H9 (cell line): Measurements from ENCODE around the gene PRKX. TPM values are rescaled to one million over a fixed set of nuclear protein-coding genes. Genes with fewer than 3 reads are reported as not detected.

ENCODE experiments used
- DNase-seq: peaks from one replicate; pipeline ENCODE4 v3.0.0-alpha.2; 2017
- H2AFZ ChIP-seq: one replicate; pipeline ENCODE4 v1.6.1; 2013; ENCODE audit warnings: mild to moderate bottlenecking, low read length, control low read depth, moderate library complexity
- H2AK5ac ChIP-seq: 2 replicates; pipeline ENCODE4 v1.6.1; 2013; ENCODE audit warnings: low read length, control low read depth, mixed read lengths; ENCODE audit not compliant: insufficient read length
- H2BK120ac ChIP-seq: one replicate; pipeline ENCODE4 v1.6.1; 2013; ENCODE audit warnings: low read depth, mild to moderate bottlenecking, low read length, control low read depth, inconsistent platforms; ENCODE audit not compliant: poor library complexity, severe bottlenecking
- H2BK12ac ChIP-seq: 2 replicates; pipeline ENCODE4 v1.6.1; 2013; ENCODE audit warnings: low read length, control low read depth, mixed read lengths, low read depth; ENCODE audit not compliant: insufficient read length
- H2BK15ac ChIP-seq: 2 replicates; pipeline ENCODE4 v1.6.1; 2013; ENCODE audit warnings: low read depth, low read length, control low read depth
- H2BK20ac ChIP-seq: one replicate; pipeline ENCODE4 v1.6.1; 2013; ENCODE audit warnings: low read depth, mild to moderate bottlenecking, low read length, control low read depth, inconsistent platforms; ENCODE audit not compliant: poor library complexity, severe bottlenecking
- H2BK5ac ChIP-seq: 2 replicates; pipeline ENCODE4 v1.6.1; 2013; ENCODE audit warnings: low read length, control low read depth, mixed read lengths; ENCODE audit not compliant: insufficient read length
- H3K14ac ChIP-seq: 2 replicates; pipeline ENCODE4 v1.6.1; 2013; ENCODE audit warnings: low read length, control low read depth; ENCODE audit not compliant: insufficient read depth
- H3K18ac ChIP-seq: 2 replicates; pipeline ENCODE4 v1.6.1; 2013; ENCODE audit warnings: low read depth, mild to moderate bottlenecking, mixed read lengths, low read length, control low read depth; ENCODE audit not compliant: insufficient read length
- H3K23ac ChIP-seq: 2 replicates; pipeline ENCODE4 v1.6.1; 2013; ENCODE audit warnings: low read length, control low read depth, mixed read lengths, low read depth; ENCODE audit not compliant: insufficient read length
- H3K23me2 ChIP-seq: 2 replicates; pipeline ENCODE4 v1.6.1; 2013; ENCODE audit warnings: low read depth, mild to moderate bottlenecking, mixed read lengths, low read length, control low read depth; ENCODE audit not compliant: insufficient read length, poor library complexity, severe bottlenecking
- H3K27ac ChIP-seq: 2 replicates; pipeline ENCODE4 v1.5.1; 2013; ENCODE audit warnings: low read length, control low read depth, mixed read lengths, low read depth; ENCODE audit not compliant: insufficient read length
- H3K27me3 ChIP-seq: 2 replicates; pipeline ENCODE4 v1.6.1; 2013; ENCODE audit warnings: low read length, control low read depth, inconsistent platforms; ENCODE audit not compliant: insufficient read depth
- H3K4ac ChIP-seq: 2 replicates; pipeline ENCODE4 v1.6.1; 2013; ENCODE audit warnings: low read depth, mild to moderate bottlenecking, control low read depth, inconsistent platforms, low read length, moderate library complexity
- H3K4me1 ChIP-seq: 2 replicates; pipeline ENCODE4 v1.6.1; 2013; ENCODE audit warnings: low read length, control low read depth, inconsistent platforms; ENCODE audit not compliant: insufficient read depth
- H3K4me2 ChIP-seq: 2 replicates; pipeline ENCODE4 v1.6.1; 2013; ENCODE audit warnings: low read length, control low read depth, mixed read lengths; ENCODE audit not compliant: insufficient read length, insufficient read depth
- H3K56ac ChIP-seq: 2 replicates; pipeline ENCODE4 v1.6.1; 2013; ENCODE audit warnings: low read depth, mild to moderate bottlenecking, mixed read lengths, low read length, control low read depth; ENCODE audit not compliant: insufficient read length
- H3K79me1 ChIP-seq: 2 replicates; pipeline ENCODE4 v1.6.1; 2013; ENCODE audit warnings: low read depth, mild to moderate bottlenecking, moderate library complexity, low read length, control low read depth, inconsistent platforms; ENCODE audit not compliant: insufficient read depth, poor library complexity, severe bottlenecking
- H3K79me2 ChIP-seq: 2 replicates; pipeline ENCODE4 v1.6.1; 2013; ENCODE audit warnings: low read length, control low read depth, inconsistent platforms; ENCODE audit not compliant: insufficient read depth
- H3K9ac ChIP-seq: 2 replicates; pipeline ENCODE4 v1.6.1; 2013; ENCODE audit warnings: low read length, control low read depth, mixed read lengths; ENCODE audit not compliant: insufficient read length; ENCODE audit errors: extremely low read depth
- H3K9me3 ChIP-seq: one replicate; pipeline ENCODE4 v1.6.1; 2013; ENCODE audit warnings: low read depth, low read length, inconsistent platforms; ENCODE audit not compliant: control insufficient read depth
- H3T11ph ChIP-seq: one replicate; pipeline ENCODE4 v1.6.1; 2013; ENCODE audit warnings: mild to moderate bottlenecking, low read length, control low read depth, inconsistent platforms
- H4K20me1 ChIP-seq: one replicate; pipeline ENCODE4 v1.6.1; 2013; ENCODE audit not compliant: control insufficient read depth, insufficient read length, insufficient read depth
- H4K5ac ChIP-seq: 2 replicates; pipeline ENCODE4 v1.6.1; 2013; ENCODE audit warnings: low read depth, mild to moderate bottlenecking, mixed read lengths, low read length, control low read depth; ENCODE audit not compliant: insufficient read length
- H4K8ac ChIP-seq: replicated peaks from 2 replicates; pipeline ENCODE4 v1.6.1; 2013; ENCODE audit warnings: low read length, control low read depth, mixed read lengths, low read depth; ENCODE audit not compliant: insufficient read length
- H4K91ac ChIP-seq: 2 replicates; pipeline ENCODE4 v1.6.1; 2013; ENCODE audit warnings: low read depth, mild to moderate bottlenecking, moderate library complexity, mixed read lengths, low read length, control low read depth; ENCODE audit not compliant: insufficient read length
- H3K27ac Mint-ChIP-seq, 3 experiments: 2 replicates in 2 of 3; 3 replicates in 1 of 3; pipeline ENCODE4 v1.8.0; 2020 to 2021; ENCODE audit warnings: mixed read lengths in 3 of 3, mild to moderate bottlenecking in 1 of 3, moderate library complexity in 1 of 3
- H3K27me3 Mint-ChIP-seq: 2 replicates; pipeline ENCODE4 v1.8.0; 2021; ENCODE audit warnings: low read depth, mild to moderate bottlenecking, moderate library complexity, mixed read lengths
- H3K36me3 Mint-ChIP-seq, 3 experiments: 2 replicates in 2 of 3; 3 replicates in 1 of 3; pipeline ENCODE4 v1.8.0; 2020 to 2021; ENCODE audit warnings: low read depth in 3 of 3, mixed read lengths in 3 of 3; ENCODE audit not compliant: insufficient read depth in 1 of 3
- H3K4me1 Mint-ChIP-seq, 2 experiments: 2 replicates each; pipeline ENCODE4 v1.8.0; 2020; ENCODE audit warnings: mixed read lengths in 2 of 2
- H3K4me3 Mint-ChIP-seq, 2 experiments: 2 replicates in 1 of 2; 3 replicates in 1 of 2; pipeline ENCODE4 v1.8.0; 2020 to 2021; ENCODE audit warnings: mild to moderate bottlenecking in 2 of 2, mixed read lengths in 2 of 2, moderate library complexity in 1 of 2
- H3K9me3 Mint-ChIP-seq, 2 experiments: 2 replicates in 1 of 2; 3 replicates in 1 of 2; pipeline ENCODE4 v1.8.0; 2020; ENCODE audit warnings: mild to moderate bottlenecking in 2 of 2, mixed read lengths in 2 of 2, moderate library complexity in 1 of 2
- WGBS: extraction: QIAGEN DNeasy Blood & Tissue Kit; methylation state at CpG from one replicate; pipeline ENCODE4 v1.1.7; 2013; ENCODE audit warnings: missing lambda C conversion rate, low lambda C conversion rate, mixed read lengths; ENCODE audit not compliant: insufficient read length; ENCODE audit errors: extremely low coverage; 5-methylcytosine and 5-hydroxymethylcytosine counted together
- total RNA-seq: library from RNA; stranded (reverse); gene quantifications from 2 replicates; pipeline ENCODE4 v1.2.1, GENCODE V29; 2021
- TF ChIP-seq, protein P1 (sequence below): fragments of 200-600 bp; sonication (generic); conservative IDR thresholded peaks from 3 replicates; pipeline ENCODE4 v1.8.0; 2021; ENCODE audit warnings: antibody characterized with exemption, mild to moderate bottlenecking

Gene PRKX
- total RNA-seq, 1 experiment from 2014 or later, result 108 TPM

DNA sequence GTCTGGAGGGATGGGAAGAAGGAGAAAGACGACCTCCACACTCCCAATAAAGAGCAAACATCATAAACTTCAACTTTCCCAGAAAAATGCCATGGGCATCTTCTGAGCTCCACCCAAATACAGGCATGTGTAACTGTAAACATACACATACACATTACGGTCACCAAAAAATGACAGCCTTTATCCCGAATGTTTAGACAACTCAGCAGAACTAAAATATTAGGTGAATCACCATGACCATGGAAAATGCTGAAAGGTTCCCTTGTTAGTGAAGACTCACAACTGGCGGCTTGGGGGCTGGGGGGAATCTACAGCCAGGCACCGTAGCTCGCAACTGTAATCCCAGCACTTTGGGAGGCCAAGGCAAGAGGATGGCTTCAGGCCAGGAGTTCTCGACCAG is 33.0 kb downstream of the PRKX start:
- H2AFZ ChIP-seq, result no peak overlapping the region
- H3K79me1 ChIP-seq, result peaks cover 5% of the 10 kb centered on the region
- H3K27me3 ChIP-seq, result no peaks in the 10 kb centered on the region
- peaks cover 7% of the 10 kb centered on the region; the same call in 1 of the 2 replicates for H3K79me2 ChIP-seq
- H3K18ac ChIP-seq, result no peak overlapping the region
- H3T11ph ChIP-seq, result no peak overlapping the region
- H3K9ac ChIP-seq, result no peak overlapping the region
- peaks cover 2% of the 10 kb centered on the region; the same call in 1 of the 2 replicates for H3K4me1 ChIP-seq
- no peaks in the 10 kb centered on the region for H4K20me1 ChIP-seq
- no peak overlapping the region for H4K8ac ChIP-seq
- H3K27me3 Mint-ChIP-seq, result no peaks in the 10 kb centered on the region
- H3K27ac Mint-ChIP-seq, result no peak overlapping the region
- TF ChIP-seq, protein P1, sequence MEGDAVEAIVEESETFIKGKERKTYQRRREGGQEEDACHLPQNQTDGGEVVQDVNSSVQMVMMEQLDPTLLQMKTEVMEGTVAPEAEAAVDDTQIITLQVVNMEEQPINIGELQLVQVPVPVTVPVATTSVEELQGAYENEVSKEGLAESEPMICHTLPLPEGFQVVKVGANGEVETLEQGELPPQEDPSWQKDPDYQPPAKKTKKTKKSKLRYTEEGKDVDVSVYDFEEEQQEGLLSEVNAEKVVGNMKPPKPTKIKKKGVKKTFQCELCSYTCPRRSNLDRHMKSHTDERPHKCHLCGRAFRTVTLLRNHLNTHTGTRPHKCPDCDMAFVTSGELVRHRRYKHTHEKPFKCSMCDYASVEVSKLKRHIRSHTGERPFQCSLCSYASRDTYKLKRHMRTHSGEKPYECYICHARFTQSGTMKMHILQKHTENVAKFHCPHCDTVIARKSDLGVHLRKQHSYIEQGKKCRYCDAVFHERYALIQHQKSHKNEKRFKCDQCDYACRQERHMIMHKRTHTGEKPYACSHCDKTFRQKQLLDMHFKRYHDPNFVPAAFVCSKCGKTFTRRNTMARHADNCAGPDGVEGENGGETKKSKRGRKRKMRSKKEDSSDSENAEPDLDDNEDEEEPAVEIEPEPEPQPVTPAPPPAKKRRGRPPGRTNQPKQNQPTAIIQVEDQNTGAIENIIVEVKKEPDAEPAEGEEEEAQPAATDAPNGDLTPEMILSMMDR, result no peak
- H2BK20ac ChIP-seq, result no peak overlapping the region
- H3K4me2 ChIP-seq, result no peak overlapping the region
- peaks cover 7 to 22% (median 13%) of the 10 kb centered on the region in 3 experiments; a peak in 6 of 7 replicates for H3K36me3 Mint-ChIP-seq
- no peaks in the 10 kb centered on the region for H3K9me3 Mint-ChIP-seq
- H2BK5ac ChIP-seq, result no peak overlapping the region
- no peak overlapping the region for H2BK15ac ChIP-seq
- H3K4ac ChIP-seq, result no peak overlapping the region
- WGBS, result no CpG with 5 or more reads among the region's 7 CpGs
- H3K23ac ChIP-seq, result no peak overlapping the region
- H3K4me1 Mint-ChIP-seq, result peaks cover 12 to 16% of the 10 kb centered on the region in 2 experiments
- H4K91ac ChIP-seq, result no peak overlapping the region
- no peaks in the 10 kb centered on the region for H3K9me3 ChIP-seq
- no peak overlapping the region for H2BK12ac ChIP-seq
- no peak overlapping the region for H3K4me3 Mint-ChIP-seq
- no peak for DNase-seq
- no peak overlapping the region for H3K27ac ChIP-seq
- no peak overlapping the region for H3K14ac ChIP-seq
- H3K56ac ChIP-seq, result no peak overlapping the region
- no peak overlapping the region for H2AK5ac ChIP-seq
- H2BK120ac ChIP-seq, result peak overlapping the region; percentile 9
- no peaks in the 10 kb centered on the region for H3K23me2 ChIP-seq
- H4K5ac ChIP-seq, result no peak overlapping the region
